GM12891 (cell line): ENCODE results near the gene MAGI1.

Experiments used
- PAX5 ChIP-seq: IDR thresholded peaks from 2 replicates; pipeline ENCODE4 v1.6.1; 2011; ENCODE audit warnings: low read length, moderate library complexity, mild to moderate bottlenecking; ENCODE audit not compliant: insufficient read depth, severe bottlenecking
- POLR2A ChIP-seq: IDR thresholded peaks from 2 replicates; pipeline ENCODE4 v1.6.1; 2011; ENCODE audit warnings: low read depth, low read length, control low read depth
- POLR2AphosphoS5 ChIP-seq: IDR thresholded peaks from 2 replicates; pipeline ENCODE4 v1.6.1; 2011; ENCODE audit warnings: low read depth, low read length, control low read depth
- SPI1 ChIP-seq: IDR thresholded peaks from 2 replicates; pipeline ENCODE4 v1.6.1; 2011; ENCODE audit warnings: low read depth, low read length, control low read depth
- TAF1 ChIP-seq: IDR thresholded peaks from 2 replicates; pipeline ENCODE4 v1.6.1; 2011; ENCODE audit warnings: low read depth, low read length, control low read depth

DNA sequence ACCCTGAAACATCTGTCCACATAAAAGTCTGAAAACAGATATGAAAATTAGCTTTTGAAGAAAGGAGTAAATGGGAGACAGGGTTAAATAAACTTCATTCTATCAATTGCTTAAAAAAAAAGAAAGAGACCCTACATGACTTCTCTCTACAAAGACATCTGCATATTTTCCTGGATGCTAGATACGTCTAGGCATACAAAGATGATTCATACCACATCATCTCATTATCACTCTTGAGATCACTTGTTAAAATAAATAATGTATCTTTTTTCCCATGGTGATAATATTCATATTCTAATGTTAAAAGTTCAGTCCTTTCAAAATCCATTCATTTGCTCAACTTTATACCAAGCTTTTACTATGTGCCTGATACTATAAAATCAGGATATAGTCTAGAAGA is 295.8 kb downstream of the MAGI1 start:
- no peak for TF ChIP-seq POLR2A
- TF ChIP-seq PAX5, result no peak
- no peak for TF ChIP-seq TAF1
- no peak for TF ChIP-seq POLR2AphosphoS5
- no peak for TF ChIP-seq SPI1
